ENCODE data around the gene SLC22A6. TPM values are rescaled to one million over a fixed set of nuclear protein-coding genes. Genes with fewer than 3 reads are reported as not detected.

Gene SLC22A6
- total RNA-seq, 1 donor from 2014 or later = not detected

GRCh38 chr11:62933750-62934495 lies 50.8 kb downstream of the SLC22A6 start:
- DNase-seq (ENCODE audit: low spot score) = no peak
- no peak overlapping the region for H3K4me3 ChIP-seq
- H3K27me3 ChIP-seq = peaks cover 29% of the 10 kb centered on the region
- no peaks in the 10 kb centered on the region for H3K36me3 ChIP-seq
- no peak overlapping the region for H2AFZ ChIP-seq (replicated peaks)
- H3K4me3 Mint-ChIP-seq = no peak overlapping the region
- no peak overlapping the region for H3K27ac Mint-ChIP-seq
- H3K4me1 ChIP-seq = no peaks in the 10 kb centered on the region
- H3K36me3 Mint-ChIP-seq = no peaks in the 10 kb centered on the region
- peaks cover 6% of the 10 kb centered on the region for H3K9me3 Mint-ChIP-seq
- H3K27me3 Mint-ChIP-seq (ENCODE audit: insufficient read depth, low read depth) = peaks cover 12% of the 10 kb centered on the region
- H4K20me1 ChIP-seq (ENCODE audit: low read depth) = no peaks in the 10 kb centered on the region
- H3F3A ChIP-seq (ENCODE audit: low read depth) = no peaks in the 10 kb centered on the region
- TF ChIP-seq EZH2phosphoT487 (IDR thresholded peaks at IDR 0.05) = no peak
- TF ChIP-seq CTCF (IDR thresholded peaks at IDR 0.05) = no peak
- no peak for TF ChIP-seq EZH2 (IDR thresholded peaks at IDR 0.05)
- no peak overlapping the region for H3K27ac ChIP-seq
- no peak overlapping the region for H3K9ac ChIP-seq
- H3K79me2 ChIP-seq (ENCODE audit: low read depth) = no peaks in the 10 kb centered on the region
- H3K9me3 ChIP-seq (ENCODE audit: low read depth) = no peaks in the 10 kb centered on the region
- no peak overlapping the region for H3K4me2 ChIP-seq
- peaks cover 8% of the 10 kb centered on the region for H3K4me1 Mint-ChIP-seq

GRCh38 chr11:62933285-62933684 lies 51.5 kb downstream of the SLC22A6 start:
- H3K36me3 Mint-ChIP-seq = no peaks in the 10 kb centered on the region
- no peak overlapping the region for H2AFZ ChIP-seq (replicated peaks)
- peaks cover 14% of the 10 kb centered on the region for H3K4me1 Mint-ChIP-seq
- no peak overlapping the region for H3K4me2 ChIP-seq
- peaks cover 2% of the 10 kb centered on the region for H3K4me1 ChIP-seq
- peaks cover under 1% of the 10 kb centered on the region for H4K20me1 ChIP-seq (ENCODE audit: low read depth)
- TF ChIP-seq CTCF (IDR thresholded peaks at IDR 0.05) (no peak), EZH2phosphoT487 (IDR thresholded peaks at IDR 0.05) (no peak), EZH2 (IDR thresholded peaks at IDR 0.05) (no peak)
- no peak overlapping the region for H3K4me3 ChIP-seq
- H3K9me3 Mint-ChIP-seq = peaks cover 6% of the 10 kb centered on the region
- H3K79me2 ChIP-seq (ENCODE audit: low read depth) = no peaks in the 10 kb centered on the region
- no peak overlapping the region for H3K27ac ChIP-seq
- peaks cover 14% of the 10 kb centered on the region for H3K27me3 Mint-ChIP-seq (ENCODE audit: insufficient read depth, low read depth)
- no peak overlapping the region for H3K9ac ChIP-seq
- H3K4me3 Mint-ChIP-seq = no peak overlapping the region
- H3K27me3 ChIP-seq = peaks cover 36% of the 10 kb centered on the region
- H3K27ac Mint-ChIP-seq = no peak overlapping the region
- H3F3A ChIP-seq (ENCODE audit: low read depth) = no peaks in the 10 kb centered on the region
- no peaks in the 10 kb centered on the region for H3K36me3 ChIP-seq
- H3K9me3 ChIP-seq (ENCODE audit: low read depth) = no peaks in the 10 kb centered on the region
- DNase-seq (ENCODE audit: low spot score) = no peak

GRCh38 chr11:62931499-62932278 lies 53.1 kb downstream of the SLC22A6 start:
- H3K9ac ChIP-seq = no peak overlapping the region
- H3K4me1 ChIP-seq = peaks cover 12% of the 10 kb centered on the region
- no peaks in the 10 kb centered on the region for H3K9me3 Mint-ChIP-seq
- H3K4me1 Mint-ChIP-seq = peaks cover 24% of the 10 kb centered on the region
- peaks cover 16% of the 10 kb centered on the region for H4K20me1 ChIP-seq (ENCODE audit: low read depth)
- no peak overlapping the region for H3K27ac Mint-ChIP-seq
- no peak for TF ChIP-seq CTCF (IDR thresholded peaks at IDR 0.05)
- TF ChIP-seq EZH2 (IDR thresholded peaks at IDR 0.05) = no peak
- no peak for TF ChIP-seq EZH2phosphoT487 (IDR thresholded peaks at IDR 0.05)
- H3K27ac ChIP-seq = no peak overlapping the region
- no peak overlapping the region for H3K4me3 Mint-ChIP-seq
- no peaks in the 10 kb centered on the region for H3K79me2 ChIP-seq (ENCODE audit: low read depth)
- no peak overlapping the region for H3K4me2 ChIP-seq
- H3K36me3 Mint-ChIP-seq = no peaks in the 10 kb centered on the region
- H3K27me3 ChIP-seq = peaks cover 51% of the 10 kb centered on the region
- H2AFZ ChIP-seq (replicated peaks) = no peak overlapping the region
- H3K36me3 ChIP-seq = no peaks in the 10 kb centered on the region
- no peaks in the 10 kb centered on the region for H3K9me3 ChIP-seq (ENCODE audit: low read depth)
- no peak overlapping the region for H3K4me3 ChIP-seq
- no peak for DNase-seq (ENCODE audit: low spot score)
- H3K27me3 Mint-ChIP-seq (ENCODE audit: insufficient read depth, low read depth) = peaks cover 27% of the 10 kb centered on the region
- no peaks in the 10 kb centered on the region for H3F3A ChIP-seq (ENCODE audit: low read depth)
